ENCODE measurements around the gene ITGB1BP1. TPM values are rescaled to one million over a fixed set of nuclear protein-coding genes. Genes with fewer than 3 reads are reported as not detected.

Gene ITGB1BP1
- total RNA-seq, 1 donor from 2014 or later: 41.8 TPM

GRCh38 chr2:9412781-9413180 is 10.5 kb downstream of the ITGB1BP1 start:
- H3K27ac Mint-ChIP-seq: peak overlapping the region; percentile 67
- TF ChIP-seq CTCF (IDR thresholded peaks at IDR 0.05; ENCODE audit: unreplicated experiment): no peak
- no peak overlapping the region for H3K4me3 Mint-ChIP-seq (ENCODE audit: low read depth)
- DNase-seq (ENCODE audit: low spot score, unreplicated experiment): no peak
- H3K36me3 Mint-ChIP-seq (ENCODE audit: insufficient read depth): peaks cover 6% of the 10 kb centered on the region
- no peaks in the 10 kb centered on the region for H3K27me3 Mint-ChIP-seq
- peaks cover 2% of the 10 kb centered on the region for H3K4me1 Mint-ChIP-seq (ENCODE audit: low read depth)
- H3K9me3 Mint-ChIP-seq (ENCODE audit: low read depth): no peaks in the 10 kb centered on the region

GRCh38 chr2:9410108-9410507 is 13.2 kb downstream of the ITGB1BP1 start:
- Mint-ChIP-seq H3K36me3 (ENCODE audit: insufficient read depth) (peaks cover 8% of the 10 kb centered on the region), H3K9me3 (ENCODE audit: low read depth) (no peaks in the 10 kb centered on the region), H3K4me3 (ENCODE audit: low read depth) (no peak overlapping the region), H3K4me1 (ENCODE audit: low read depth) (peaks cover 13% of the 10 kb centered on the region), H3K27ac (no peak overlapping the region), H3K27me3 (no peaks in the 10 kb centered on the region)
- TF ChIP-seq CTCF (IDR thresholded peaks at IDR 0.05; ENCODE audit: unreplicated experiment): no peak
- no peak for DNase-seq (ENCODE audit: low spot score, unreplicated experiment)

- no peak overlapping the region for H3K27ac Mint-ChIP-seq
- peaks cover 13% of the 10 kb centered on the region for H3K4me1 Mint-ChIP-seq (ENCODE audit: low read depth)
- no peaks in the 10 kb centered on the region for H3K27me3 Mint-ChIP-seq
- H3K36me3 Mint-ChIP-seq (ENCODE audit: insufficient read depth): peaks cover 8% of the 10 kb centered on the region
- no peak overlapping the region for H3K4me3 Mint-ChIP-seq (ENCODE audit: low read depth)
- no peak for TF ChIP-seq CTCF (IDR thresholded peaks at IDR 0.05; ENCODE audit: unreplicated experiment)
- H3K9me3 Mint-ChIP-seq (ENCODE audit: low read depth): no peaks in the 10 kb centered on the region
- DNase-seq (ENCODE audit: low spot score, unreplicated experiment): no peak
These were observed 14.6 kb downstream of the ITGB1BP1 start for GRCh38 chr2:9408641-9409151.

- no peak for DNase-seq (ENCODE audit: low spot score, unreplicated experiment)
- Mint-ChIP-seq H3K27me3 (no peaks in the 10 kb centered on the region), H3K9me3 (ENCODE audit: low read depth) (no peaks in the 10 kb centered on the region), H3K4me3 (ENCODE audit: low read depth) (no peak overlapping the region), H3K36me3 (ENCODE audit: insufficient read depth) (peaks cover 11% of the 10 kb centered on the region), H3K27ac (peak overlapping the region; percentile 46), H3K4me1 (ENCODE audit: low read depth) (peaks cover 13% of the 10 kb centered on the region)
- TF ChIP-seq CTCF (IDR thresholded peaks at IDR 0.05; ENCODE audit: unreplicated experiment): no peak
These were observed 15.9 kb downstream of the ITGB1BP1 start for GRCh38 chr2:9407363-9407811.

GRCh38 chr2:9406529-9407362 is 16.6 kb downstream of the ITGB1BP1 start:
- TF ChIP-seq CTCF (IDR thresholded peaks at IDR 0.05; ENCODE audit: unreplicated experiment): no peak
- no peak for DNase-seq (ENCODE audit: low spot score, unreplicated experiment)
- Mint-ChIP-seq H3K4me3 (ENCODE audit: low read depth) (no peak overlapping the region), H3K4me1 (ENCODE audit: low read depth) (peaks cover 13% of the 10 kb centered on the region), H3K27me3 (no peaks in the 10 kb centered on the region), H3K27ac (peak overlapping the region; percentile 46), H3K9me3 (ENCODE audit: low read depth) (no peaks in the 10 kb centered on the region), H3K36me3 (ENCODE audit: insufficient read depth) (peaks cover 10% of the 10 kb centered on the region)

Data from progenitor cell of endocrine pancreas (in vitro differentiated cells).